Measurements from ENCODE around the gene NPAS3.

DNA sequence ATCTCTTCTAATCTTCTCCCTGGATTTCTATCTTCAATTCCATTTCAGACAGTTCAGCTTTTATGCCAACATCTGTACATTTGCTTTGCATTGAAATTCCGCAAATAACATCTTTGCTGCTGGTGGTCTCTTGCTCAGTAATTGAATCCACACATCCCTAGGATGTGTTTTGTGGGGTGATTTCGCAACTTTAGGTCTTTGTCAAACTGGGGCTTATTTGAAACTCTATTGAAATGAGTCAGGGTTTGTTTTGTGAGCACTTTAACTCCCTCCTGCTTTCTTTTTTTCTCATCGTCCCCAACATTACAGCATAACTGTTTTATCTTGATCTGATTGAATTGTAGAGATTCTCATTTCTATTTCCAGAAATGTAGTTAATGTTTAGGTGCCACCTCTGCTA lies 404.3 kb downstream of the NPAS3 start:
- TF ChIP-seq ZNF274 (IDR thresholded peaks at IDR 0.05; ENCODE audit: borderline replicate concordance, extremely low read depth, low read length) (no peak), POLR2A (IDR thresholded peaks at IDR 0.05; ENCODE audit: control extremely low read depth in 1 of 2, low read depth in 2 of 2, low read length in 2 of 2) (no peak)
- TF ChIP-seq, protein P1, sequence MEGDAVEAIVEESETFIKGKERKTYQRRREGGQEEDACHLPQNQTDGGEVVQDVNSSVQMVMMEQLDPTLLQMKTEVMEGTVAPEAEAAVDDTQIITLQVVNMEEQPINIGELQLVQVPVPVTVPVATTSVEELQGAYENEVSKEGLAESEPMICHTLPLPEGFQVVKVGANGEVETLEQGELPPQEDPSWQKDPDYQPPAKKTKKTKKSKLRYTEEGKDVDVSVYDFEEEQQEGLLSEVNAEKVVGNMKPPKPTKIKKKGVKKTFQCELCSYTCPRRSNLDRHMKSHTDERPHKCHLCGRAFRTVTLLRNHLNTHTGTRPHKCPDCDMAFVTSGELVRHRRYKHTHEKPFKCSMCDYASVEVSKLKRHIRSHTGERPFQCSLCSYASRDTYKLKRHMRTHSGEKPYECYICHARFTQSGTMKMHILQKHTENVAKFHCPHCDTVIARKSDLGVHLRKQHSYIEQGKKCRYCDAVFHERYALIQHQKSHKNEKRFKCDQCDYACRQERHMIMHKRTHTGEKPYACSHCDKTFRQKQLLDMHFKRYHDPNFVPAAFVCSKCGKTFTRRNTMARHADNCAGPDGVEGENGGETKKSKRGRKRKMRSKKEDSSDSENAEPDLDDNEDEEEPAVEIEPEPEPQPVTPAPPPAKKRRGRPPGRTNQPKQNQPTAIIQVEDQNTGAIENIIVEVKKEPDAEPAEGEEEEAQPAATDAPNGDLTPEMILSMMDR (IDR thresholded peaks at IDR 0.05; ENCODE audit: control extremely low read depth in 1 of 3, insufficient read depth in 1 of 3, low read depth in 1 of 3, low read length in 3 of 3) = no peak
- TF ChIP-seq, protein P2, sequence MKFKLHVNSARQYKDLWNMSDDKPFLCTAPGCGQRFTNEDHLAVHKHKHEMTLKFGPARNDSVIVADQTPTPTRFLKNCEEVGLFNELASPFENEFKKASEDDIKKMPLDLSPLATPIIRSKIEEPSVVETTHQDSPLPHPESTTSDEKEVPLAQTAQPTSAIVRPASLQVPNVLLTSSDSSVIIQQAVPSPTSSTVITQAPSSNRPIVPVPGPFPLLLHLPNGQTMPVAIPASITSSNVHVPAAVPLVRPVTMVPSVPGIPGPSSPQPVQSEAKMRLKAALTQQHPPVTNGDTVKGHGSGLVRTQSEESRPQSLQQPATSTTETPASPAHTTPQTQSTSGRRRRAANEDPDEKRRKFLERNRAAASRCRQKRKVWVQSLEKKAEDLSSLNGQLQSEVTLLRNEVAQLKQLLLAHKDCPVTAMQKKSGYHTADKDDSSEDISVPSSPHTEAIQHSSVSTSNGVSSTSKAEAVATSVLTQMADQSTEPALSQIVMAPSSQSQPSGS (IDR thresholded peaks at IDR 0.05; ENCODE audit: low read length) = no peak

Data from H1 (cell line).